Stimulated activated CD8-positive, alpha-beta memory T cell treated with anti-CD3 and anti-CD28 coated beads, Interleukin-7, amount 100 ng/mL, for 48 hours (primary cell): ENCODE measurements around the gene BAIAP2.
"Not testable (repeated sequence)": the region's sequence is repeated elsewhere in the genome, so short reads cannot be mapped to it uniquely, and the experiment has no call there.

Experiments
- DNase-seq, 2 donors: peaks; one replicate each; pipeline ENCODE4 v3.0.0-alpha.2; 2020; ENCODE audit warnings: low read depth in 1 of 2; ENCODE audit errors: extremely low read depth in 1 of 2

Gene BAIAP2

DNA sequence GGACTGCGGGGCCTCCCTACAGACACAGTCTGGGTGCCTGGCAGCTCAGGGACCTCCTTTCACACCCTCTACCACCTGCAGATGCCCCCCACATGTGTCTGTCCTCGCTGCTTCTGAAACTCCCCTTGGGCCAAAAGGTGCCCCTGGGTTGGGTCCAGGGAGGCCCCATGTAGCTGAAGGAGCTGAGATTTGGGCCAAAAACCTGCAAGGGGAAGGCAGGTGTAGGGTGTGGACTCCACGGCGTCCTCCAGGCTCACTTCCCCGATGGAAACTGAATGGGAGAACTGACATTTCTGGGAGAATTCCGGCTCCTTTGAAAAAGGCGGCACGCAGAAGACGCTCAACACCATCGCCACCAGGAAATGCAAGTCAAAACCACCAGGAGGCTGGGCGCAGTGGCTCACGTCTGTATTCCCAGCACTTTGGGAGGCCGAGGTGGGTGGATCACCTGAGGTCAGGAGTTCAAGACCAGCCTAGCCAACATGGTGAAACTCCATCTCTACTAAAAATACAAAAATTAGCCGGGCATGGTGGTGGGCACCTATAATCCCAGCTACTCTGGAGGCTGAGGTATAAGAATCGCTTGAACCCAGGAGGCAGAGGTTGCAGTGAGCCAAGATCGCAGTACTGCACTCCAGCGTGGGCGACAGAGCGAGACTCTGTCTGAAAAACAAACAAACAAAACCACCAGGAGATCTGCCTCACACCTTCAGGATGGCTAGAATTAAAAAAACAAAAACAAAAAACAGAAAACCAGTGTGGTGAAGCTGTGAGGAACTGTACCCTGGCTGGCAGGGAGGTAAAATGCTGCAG, 13.2 kb upstream of the BAIAP2 start:
- no peak for DNase-seq

DNA sequence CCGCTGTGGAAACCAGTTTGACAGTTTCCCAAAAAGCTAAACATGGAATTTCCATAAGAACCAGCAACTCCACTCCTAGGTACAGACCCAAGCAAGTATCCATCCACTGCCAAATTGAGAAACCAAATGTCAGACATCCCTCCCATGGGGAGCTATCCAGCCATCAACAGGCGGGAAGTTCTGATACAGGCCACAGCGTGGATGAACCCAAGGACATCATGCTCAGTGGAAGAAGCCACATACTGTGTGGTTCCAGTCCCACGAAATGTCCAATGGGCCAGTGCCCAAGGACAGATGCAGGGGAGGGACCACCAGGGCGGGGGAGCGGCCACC, 12.6 kb upstream of the BAIAP2 start:
- DNase-seq: no peak

GRCh38 chr17:81025065-81025740, 9.7 kb upstream of the BAIAP2 start:
- DNase-seq: no peak

GRCh38 chr17:81025741-81026129, 9.2 kb upstream of the BAIAP2 start:
- no peak for DNase-seq

DNA sequence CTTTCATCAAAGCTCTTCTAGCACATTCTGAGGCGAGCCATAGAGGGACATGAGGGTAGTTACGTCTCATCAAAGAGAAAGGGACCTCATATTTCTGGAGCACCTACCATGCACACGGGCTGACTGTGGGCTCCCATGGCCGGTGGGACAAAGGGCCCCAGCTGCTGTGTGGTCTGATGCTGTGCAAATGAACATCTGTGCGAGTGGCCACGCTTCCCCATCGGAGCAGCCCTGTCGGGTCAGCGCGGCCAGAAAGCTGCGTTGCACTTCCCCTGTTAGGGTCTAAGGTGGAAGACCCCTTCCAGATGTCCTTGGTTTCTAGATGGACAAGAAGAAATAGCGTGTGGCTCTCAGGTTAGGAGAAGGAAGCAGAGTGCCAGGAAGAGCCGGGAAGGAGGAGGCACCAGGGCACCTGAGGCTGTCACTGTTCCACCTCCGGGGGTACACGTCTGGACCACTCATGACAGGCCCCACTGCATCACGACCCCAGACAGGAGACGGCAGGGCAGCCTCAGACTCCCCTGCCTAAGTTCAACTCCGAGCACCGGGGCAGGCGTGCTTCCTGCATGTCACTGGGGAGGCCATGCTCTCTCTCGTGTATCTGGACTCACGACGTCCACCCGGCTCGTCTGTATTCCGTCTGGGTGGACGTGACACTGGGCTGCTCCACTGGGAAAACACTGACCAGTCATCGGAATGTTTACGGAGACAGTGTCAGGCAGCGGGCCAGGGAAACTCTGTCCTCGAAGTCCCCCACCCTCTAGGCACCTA, 8.5 kb upstream of the BAIAP2 start:
- DNase-seq: no peak

GRCh38 chr17:81027038-81027437, 7.9 kb upstream of the BAIAP2 start:
- no peak for DNase-seq

DNA sequence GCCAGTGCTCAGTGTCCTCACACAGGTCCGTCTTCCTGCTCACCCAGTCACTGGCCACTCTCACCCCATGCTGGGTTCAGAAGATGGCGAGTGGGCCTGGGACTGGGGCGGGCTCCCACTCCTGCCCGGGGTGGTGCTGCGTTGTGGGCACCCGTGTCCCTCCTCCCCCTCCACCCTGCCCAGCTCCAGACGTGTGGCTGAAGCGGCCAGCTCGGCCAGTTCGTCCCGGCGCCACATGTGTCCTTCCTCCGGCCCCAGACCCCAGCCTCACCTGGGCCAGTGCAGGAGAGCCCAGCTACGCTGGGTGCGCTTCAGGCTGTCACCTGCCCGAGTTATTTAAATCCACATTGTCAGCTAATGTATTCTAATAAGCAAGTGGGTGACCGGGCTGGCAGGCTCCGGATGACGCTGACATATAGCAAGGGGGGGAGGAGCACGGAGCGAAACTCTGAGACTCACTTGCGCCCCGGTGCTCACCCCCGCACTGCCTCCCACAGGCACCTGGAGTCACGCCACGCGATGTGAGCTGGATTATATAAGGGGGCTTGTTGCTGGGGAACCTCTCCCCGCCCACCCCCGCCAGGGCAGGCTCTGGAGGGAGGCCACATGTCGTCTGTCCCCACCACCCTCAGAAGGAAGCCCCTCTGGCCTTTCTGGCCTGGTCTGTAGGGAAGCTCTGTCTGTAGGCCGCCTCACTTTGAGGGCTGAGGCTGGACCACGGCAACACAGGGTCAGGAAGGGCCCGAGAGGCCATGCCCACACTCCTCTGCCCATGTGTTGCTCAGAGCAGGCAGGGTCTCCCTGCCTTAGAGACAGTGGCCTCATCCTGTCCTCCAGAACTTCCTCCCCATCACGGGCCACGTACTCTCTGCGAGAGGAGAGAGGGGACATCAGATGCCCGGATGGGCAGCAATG, 7.1 kb upstream of the BAIAP2 start:
- DNase-seq: no peak

GRCh38 chr17:81028506-81028858, 6.5 kb upstream of the BAIAP2 start:
- DNase-seq: no peak

- no peak for DNase-seq
These were observed 5.1 kb upstream of the BAIAP2 start for GRCh38 chr17:81029859-81030258.

DNA sequence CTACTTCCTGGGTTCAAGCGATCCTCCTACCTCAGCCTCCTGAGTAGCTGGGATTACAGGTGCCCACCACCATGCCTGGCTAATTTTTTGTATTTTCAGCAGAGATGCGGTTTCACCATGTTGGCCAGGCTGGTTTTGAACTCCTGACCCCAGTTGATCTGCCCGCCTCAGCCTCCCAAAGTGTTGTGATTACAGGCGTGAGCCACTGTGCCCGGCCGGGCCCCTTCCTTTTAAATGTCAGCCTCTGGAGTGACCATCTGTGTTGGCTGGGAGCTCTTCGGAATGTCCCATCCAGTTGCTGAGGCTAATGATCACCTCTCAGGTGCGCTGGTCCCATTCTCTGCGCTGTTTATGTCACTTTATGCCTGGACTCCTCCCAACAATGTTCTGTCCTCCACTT, 4.6 kb upstream of the BAIAP2 start:
- not testable (repeated sequence) for DNase-seq

- DNase-seq: no peak
These were observed 4.0 kb upstream of the BAIAP2 start for GRCh38 chr17:81030741-81031565.

DNA sequence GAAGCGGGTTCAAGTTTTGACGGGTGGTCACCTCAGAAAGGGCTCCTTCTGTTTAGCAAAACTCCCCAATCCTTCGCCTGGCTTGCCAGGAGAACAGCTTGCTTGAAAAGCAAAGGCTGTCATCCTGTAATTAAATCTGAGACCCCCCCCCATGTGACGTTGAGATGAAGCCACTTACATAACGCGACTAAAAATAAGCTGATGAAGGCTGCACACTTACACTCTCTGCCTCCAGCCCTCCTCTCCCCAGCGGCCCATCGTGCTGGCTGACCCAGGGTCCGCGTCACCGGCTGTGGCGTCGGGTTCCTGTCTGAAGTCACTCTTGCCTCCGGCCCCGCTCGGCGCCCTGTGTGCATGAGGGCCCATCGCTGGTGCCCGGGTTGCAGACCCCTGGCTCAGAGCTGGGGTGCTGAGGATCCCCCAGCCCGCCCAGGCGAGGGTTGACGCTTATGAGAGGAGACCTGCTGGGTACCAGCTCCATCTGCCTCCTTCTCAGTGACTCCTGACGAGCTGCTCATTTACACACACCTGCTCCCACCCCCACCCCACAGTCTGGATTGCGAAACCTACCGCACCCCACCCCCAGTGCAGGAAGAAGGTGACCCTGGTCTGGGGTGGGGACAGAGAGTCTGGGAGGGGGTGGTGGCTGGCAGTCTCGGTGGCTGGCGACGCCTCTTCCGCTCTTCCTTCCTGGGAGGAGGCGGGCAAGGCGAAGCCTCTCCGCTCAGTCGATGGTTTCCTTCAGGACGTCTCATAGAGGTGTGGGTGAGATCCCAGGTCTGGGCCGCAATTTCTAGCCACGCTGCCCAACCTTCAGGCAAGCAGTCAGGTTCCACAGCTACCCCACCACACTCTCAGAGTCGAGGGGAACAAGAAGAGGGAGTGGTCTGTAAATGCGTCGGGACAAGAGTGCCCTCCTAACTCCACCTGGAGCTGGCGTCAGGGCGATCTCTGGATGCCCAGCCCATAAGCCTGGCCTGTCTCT, 3.1 kb upstream of the BAIAP2 start:
- DNase-seq: no peak

DNA sequence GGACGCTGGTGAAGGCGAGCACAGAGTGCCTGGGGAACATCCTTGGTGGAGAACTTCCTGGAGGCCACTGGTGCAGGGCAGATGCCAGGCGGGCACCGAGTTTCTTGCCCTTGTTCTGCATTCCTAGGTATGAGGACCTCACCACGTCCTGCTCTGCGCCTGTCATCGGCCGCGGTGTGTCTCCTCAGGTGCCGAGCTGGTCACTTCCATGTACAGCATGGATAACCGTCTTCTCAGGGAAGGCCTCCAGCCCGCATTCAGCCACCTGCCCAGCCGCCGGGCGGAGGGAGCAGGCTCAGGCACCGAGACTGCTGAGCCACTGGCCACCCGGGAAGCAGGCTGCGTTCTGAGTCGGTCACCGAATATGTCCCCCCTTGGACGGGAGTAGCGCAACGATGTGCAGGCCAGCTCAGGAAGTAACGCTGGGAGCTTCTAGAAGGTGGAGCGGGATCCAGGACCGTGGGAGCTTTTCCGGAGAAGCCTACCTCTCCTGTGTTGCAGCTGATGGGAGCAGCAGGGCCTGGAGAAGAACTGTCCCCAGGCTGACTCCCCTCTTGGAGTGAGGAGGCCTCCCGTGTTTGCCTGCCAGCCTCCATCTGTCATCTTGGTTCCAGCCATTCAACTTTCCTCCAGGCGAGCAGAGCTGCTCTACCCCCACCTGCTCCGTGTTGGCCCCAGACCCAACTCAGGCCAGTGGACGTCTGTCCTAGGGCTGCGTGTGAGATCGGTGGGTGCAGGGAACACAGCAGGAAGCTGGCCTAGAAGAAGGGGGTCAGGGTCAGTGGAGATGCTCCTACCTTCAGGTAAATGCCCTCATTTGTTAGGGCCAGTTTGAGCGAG, 2.1 kb upstream of the BAIAP2 start:
- DNase-seq: no peak

GRCh38 chr17:81033535-81034167, 1.3 kb upstream of the BAIAP2 start:
- no peak for DNase-seq

DNA sequence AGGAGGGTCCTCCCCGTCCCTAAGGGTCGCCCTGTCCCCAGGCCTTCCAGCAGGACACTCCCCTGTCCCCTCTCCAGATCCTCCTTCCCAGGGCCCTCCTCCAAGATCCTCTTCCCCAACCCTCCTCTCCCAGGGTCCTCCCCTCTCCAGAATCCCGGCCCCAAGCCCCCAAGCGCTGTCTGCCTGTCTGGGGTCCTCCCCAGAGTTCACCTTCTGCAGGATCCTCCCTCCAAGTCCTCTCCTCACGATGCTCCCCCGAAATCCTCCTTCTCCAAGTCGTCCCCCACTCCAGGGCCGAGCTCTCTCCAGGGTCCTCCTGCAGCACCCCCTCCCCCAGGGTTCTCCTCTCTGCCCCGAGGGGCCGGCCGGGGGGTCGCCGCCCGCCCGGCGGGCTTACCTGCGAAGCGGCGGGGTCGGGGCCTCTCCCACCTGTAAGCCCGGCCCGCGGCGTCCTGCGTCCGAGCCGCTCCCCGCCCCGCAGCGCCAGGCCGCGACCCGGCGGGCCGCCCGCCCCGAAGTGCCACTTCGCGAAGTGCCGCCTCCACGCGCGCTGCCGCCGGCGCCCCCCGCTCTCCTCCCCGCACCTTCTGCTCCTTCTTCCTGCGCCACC, 678 bp upstream of the BAIAP2 start:
- no peak for DNase-seq

DNA sequence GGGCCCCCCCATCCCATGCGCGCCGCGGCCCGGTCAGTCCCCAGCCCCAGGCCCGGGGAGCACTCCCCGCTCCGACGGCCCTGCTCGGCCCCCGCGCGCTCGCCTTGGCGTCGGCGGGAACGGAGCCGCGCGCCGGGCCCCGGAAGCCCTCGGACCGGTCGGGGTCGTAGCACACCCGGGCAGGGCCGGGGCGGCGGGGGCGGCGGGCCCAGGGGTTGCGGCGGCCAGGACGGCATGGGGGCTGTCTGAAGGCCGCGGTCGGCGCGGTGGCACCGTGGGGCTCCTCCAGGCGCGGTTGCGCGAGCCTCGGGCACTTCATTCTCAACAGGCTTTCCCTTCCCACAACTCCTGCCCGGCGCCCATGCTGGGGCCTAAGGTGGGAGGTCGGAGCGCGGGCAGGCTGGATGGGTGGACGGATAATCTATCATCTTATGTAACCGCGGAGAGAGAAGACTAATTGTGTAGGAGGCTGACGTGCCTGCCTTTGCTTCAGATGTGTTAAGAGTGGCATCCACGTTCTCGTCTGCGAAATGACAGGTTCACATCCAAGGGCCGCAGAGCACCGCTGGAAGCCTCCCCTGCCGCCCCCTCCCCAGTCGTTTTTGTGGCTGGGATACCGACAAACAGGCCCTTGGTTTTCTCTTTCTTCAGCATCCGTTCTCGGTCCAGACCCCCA, 708 bp downstream of the BAIAP2 start:
- no peak for DNase-seq
